Ramos (cell line): ENCODE measurements around the gene FAM43B.
"Not testable (repeated sequence)": the region's sequence is repeated elsewhere in the genome, so short reads cannot be mapped to it uniquely, and the experiment has no call there.

Experiments used
- in situ Hi-C: fragments of 300-500 bp; cut with MboI; formaldehyde crosslinking; loops from one replicate; pipeline ENCODE4 v1.14.3; 2022; ENCODE audit warnings: low sequenced_read_pairs; ENCODE audit not compliant: unreplicated experiment

FAM43B gene

GRCh38 chr1:20551945-20552727 is at the start of gene FAM43B:
FAM43B (plus strand) TSS chr1:20552573; CDS start chr1:20552974, 401 bp downstream.
- in situ Hi-C loops: no loop called here

GRCh38 chr1:20505488-20505887 is 46.9 kb upstream of the FAM43B start:
- in situ Hi-C loops: no loop called here

- in situ Hi-C loops: no loop called here
These were observed 45.2 kb upstream of the FAM43B start for GRCh38 chr1:20507248-20507563.

GRCh38 chr1:20507564-20508410 is 44.6 kb upstream of the FAM43B start, which contains the start of gene MUL1:
MUL1 (minus strand) TSS chr1:20508151; CDS start chr1:20508024, 127 bp downstream.
- in situ Hi-C loops: no loop called here

GRCh38 chr1:20508411-20508771 is 44.0 kb upstream of the FAM43B start:
- in situ Hi-C loops: no loop called here

- in situ Hi-C loops: no loop called here
These were observed 40.6 kb upstream of the FAM43B start for GRCh38 chr1:20511518-20512428.

GRCh38 chr1:20519609-20520262 is 32.6 kb upstream of the FAM43B start:
- in situ Hi-C loops: not testable (repeated sequence)

GRCh38 chr1:20521960-20522861 is 30.2 kb upstream of the FAM43B start:
- in situ Hi-C loops: no loop called here

GRCh38 chr1:20526267-20526666 is 26.1 kb upstream of the FAM43B start:
- in situ Hi-C loops: loop anchor here (5.0 kb wide), 1 partner anchor 111 kb away; no protein-coding TSS in a partner anchor

- in situ Hi-C loops: loop anchor here (5.0 kb wide), 1 partner anchor 109 kb away; no protein-coding TSS in a partner anchor
These were observed 24.2 kb upstream of the FAM43B start for GRCh38 chr1:20528221-20528620.

GRCh38 chr1:20530306-20530705 is 22.1 kb upstream of the FAM43B start:
- in situ Hi-C loops: no loop called here

GRCh38 chr1:20530901-20531300 is 21.5 kb upstream of the FAM43B start:
- in situ Hi-C loops: no loop called here

GRCh38 chr1:20533635-20534034 is 18.7 kb upstream of the FAM43B start:
- in situ Hi-C loops: no loop called here

GRCh38 chr1:20534659-20535417 is 17.5 kb upstream of the FAM43B start:
- in situ Hi-C loops: no loop called here

- in situ Hi-C loops: no loop called here
These were observed 14.1 kb upstream of the FAM43B start for GRCh38 chr1:20538227-20538626.

GRCh38 chr1:20538760-20539551 is 13.4 kb upstream of the FAM43B start:
- in situ Hi-C loops: no loop called here

- in situ Hi-C loops: no loop called here
These were observed 12.1 kb upstream of the FAM43B start for GRCh38 chr1:20540281-20540680.
